Measurements from ENCODE around the gene SCFD2.

- TF ChIP-seq CTCF (IDR thresholded peaks at IDR 0.05; ENCODE audit: insufficient read depth, low read length) (no peak), GABPA (IDR thresholded peaks at IDR 0.05; ENCODE audit: low read depth) (no peak), REST (IDR thresholded peaks at IDR 0.05; ENCODE audit: insufficient replicate concordance, low read depth) (no peak), POLR2AphosphoS5 (IDR thresholded peaks at IDR 0.05; ENCODE audit: low read depth) (no peak), SPI1 (IDR thresholded peaks at IDR 0.05; ENCODE audit: borderline replicate concordance, low read depth) (no peak)
These were observed 173.4 kb downstream of the SCFD2 start for GRCh38 chr4:53192496-53192895.

Data from HL-60 (cell line).